NT2/D1 (cell line): ENCODE measurements around the gene SDC4.

Source experiments
- SUZ12 ChIP-seq: IDR thresholded peaks from 2 replicates; pipeline ENCODE4 v1.6.1; 2011; ENCODE audit not compliant: insufficient read length, insufficient read depth; ENCODE audit errors: extremely low read depth
- YY1 ChIP-seq: IDR thresholded peaks from 2 replicates; pipeline ENCODE4 v1.6.1; 2011; ENCODE audit not compliant: insufficient read length, insufficient read depth
- ZNF274 ChIP-seq: IDR thresholded peaks from 2 replicates; pipeline ENCODE4 v1.6.1; 2011; ENCODE audit warnings: mild to moderate bottlenecking, low read depth, low read length

GRCh38 chr20:45374966-45375365 lies 26.7 kb upstream of the SDC4 start:
- TF ChIP-seq YY1 (no peak), ZNF274 (no peak), SUZ12 (no peak)
